NAMALWA (cell line): ENCODE measurements around the gene PRKCQ.

Source experiments
- DNase-seq: peaks from one replicate; pipeline ENCODE4 v3.0.0-alpha.2; 2015; ENCODE audit warnings: low spot score

Gene PRKCQ

GRCh38 chr10:6405713-6406112, 174.4 kb downstream of the PRKCQ start:
- no peak for DNase-seq

DNA sequence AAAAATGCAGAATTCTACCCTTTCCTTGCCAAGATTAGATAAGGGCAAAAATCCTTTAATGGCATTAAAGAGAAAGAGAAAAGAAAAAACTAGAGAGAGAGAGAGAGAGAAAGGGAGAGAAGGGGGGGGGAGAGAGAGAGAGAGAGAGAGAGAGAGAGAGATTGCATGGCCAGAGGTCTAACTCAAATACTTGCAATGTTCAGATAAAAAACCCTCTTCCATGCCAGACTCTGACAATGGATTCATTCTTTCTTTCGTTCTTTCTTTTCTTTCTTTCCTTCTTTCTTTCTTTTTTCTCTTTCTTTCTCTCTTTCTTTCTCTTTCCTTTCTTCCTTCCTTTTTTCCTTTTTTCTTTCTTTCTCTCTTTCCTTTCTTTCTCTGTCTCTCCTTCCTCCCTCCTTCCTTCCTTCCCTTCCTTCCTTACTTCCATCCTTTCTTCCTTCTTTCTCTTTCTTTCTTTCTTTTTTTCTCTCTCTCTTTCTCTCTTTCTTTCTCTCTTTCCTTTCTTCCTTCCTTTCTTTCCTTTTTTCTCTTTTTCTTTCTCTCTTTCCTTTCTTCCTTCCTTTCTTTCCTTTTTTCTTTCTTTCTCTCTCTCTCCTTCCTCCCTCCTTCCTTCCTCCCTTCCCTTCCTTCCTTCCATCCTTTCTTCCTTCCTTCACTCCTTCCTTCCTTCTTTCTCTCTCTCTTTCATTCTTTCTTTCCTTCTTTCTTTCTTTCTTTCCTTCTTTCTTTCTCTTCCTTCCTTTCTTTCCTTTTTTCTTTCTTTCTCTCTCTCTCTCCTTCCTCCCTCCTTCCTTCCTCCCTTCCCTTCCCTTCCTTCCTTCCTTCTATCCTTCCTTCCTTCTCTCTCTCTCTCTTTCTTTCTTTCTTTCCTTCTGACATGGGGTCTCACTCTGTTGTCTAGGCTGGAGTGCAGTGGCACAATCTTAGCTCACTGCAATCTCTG, 175.7 kb downstream of the PRKCQ start:
- DNase-seq, result no peak

DNA sequence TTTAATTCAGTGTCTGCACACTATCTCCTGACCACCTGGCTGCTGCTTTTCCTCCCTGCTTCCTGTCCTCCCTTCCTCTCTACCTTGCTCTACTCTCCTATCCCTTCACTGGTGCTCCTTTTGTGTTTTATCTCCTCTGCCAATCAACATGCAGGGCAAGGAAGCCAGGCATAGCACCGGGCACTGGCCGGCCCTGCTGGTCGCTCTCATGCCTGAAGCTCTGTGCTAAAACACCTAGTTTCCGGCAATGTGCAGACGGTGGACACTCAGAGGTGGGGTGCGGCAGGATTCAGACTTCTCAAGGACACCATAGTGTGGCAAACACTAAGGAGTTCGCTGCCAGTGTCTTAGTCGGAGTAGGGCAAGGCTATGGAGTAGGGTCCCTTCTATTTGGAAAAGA, 177.1 kb downstream of the PRKCQ start:
- DNase-seq, result no peak

DNA sequence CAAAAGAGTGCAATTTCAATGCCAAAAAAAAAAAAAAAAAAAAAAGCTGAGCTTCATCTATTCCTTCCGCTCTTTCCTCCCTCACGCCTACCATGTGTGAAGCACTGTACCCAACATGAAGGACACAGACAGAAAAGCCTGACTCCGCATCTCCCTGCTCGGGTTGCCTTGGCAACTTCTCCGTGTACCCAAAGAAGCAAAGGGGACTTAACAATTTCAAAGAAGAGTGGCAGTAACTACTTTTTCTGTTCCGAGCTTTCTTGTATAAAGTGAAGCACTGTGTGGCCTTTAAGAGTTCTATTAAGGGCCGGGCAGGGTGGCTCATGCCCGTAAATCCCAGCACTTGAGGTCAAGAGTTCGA, 177.7 kb downstream of the PRKCQ start:
- no peak for DNase-seq

DNA sequence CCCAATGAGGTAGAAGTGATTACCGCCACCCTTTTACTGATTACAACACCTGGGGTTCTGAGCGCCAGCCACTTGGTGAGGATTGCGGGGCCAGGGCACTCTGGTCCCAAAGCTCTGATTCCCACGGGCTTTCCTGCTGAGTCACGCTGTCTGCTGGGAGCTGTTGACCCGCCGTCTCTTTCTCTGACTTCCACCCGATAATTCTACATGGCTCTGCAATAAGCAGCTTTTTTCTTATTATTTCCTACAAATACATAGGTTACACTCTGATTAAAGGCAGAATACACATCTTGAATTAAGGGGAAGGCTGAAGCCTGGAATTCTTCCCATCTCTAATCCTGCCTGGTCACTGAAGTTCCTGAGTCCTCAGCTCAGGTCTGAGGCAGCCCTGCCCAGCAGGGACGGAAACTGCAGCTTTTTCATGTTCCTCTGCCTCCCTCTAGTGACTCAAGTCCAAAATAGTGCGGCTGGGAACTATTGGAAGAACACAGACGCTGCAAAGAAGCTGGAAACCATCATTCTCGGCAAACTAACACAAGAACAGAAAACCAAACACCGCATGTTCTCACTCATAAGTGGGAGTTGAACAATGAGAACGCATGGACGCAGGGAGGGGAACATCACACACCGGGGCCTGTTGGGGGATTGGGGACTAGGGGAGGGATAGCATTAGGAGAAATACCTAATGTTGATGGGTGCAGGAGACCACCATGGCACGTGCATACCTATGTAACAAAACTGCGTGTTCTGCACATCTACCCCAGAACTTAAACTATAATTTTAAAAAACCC, 178.3 kb downstream of the PRKCQ start:
- DNase-seq, result peak; percentile 85

- no peak for DNase-seq
Observed at GRCh38 chr10:6400821-6401465, 179.1 kb downstream of the PRKCQ start.

GRCh38 chr10:6400331-6400730, 179.7 kb downstream of the PRKCQ start:
- DNase-seq, result no peak

DNA sequence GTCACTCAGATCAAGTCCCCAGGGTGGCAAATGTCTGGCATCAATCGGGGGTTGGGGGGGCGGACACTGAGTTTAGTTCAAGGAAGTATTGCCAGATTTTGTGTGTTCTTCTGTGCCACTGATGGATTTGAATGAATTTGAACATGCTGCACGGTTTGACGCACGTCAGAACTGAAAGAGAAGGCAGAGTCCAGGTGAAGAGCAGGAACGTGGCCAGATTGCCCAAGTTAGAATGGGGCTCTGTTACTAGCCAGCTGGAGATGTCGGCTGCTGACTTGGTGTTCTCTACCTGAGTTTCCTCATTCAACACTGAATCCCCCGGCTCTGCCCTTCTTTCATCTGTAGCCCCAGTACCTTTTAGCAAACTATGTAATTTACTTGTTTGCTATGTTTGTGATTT, 180.2 kb downstream of the PRKCQ start:
- no peak for DNase-seq

GRCh38 chr10:6399231-6399741, 180.8 kb downstream of the PRKCQ start:
- no peak for DNase-seq

GRCh38 chr10:6398399-6398798, 181.7 kb downstream of the PRKCQ start:
- DNase-seq, result no peak

DNA sequence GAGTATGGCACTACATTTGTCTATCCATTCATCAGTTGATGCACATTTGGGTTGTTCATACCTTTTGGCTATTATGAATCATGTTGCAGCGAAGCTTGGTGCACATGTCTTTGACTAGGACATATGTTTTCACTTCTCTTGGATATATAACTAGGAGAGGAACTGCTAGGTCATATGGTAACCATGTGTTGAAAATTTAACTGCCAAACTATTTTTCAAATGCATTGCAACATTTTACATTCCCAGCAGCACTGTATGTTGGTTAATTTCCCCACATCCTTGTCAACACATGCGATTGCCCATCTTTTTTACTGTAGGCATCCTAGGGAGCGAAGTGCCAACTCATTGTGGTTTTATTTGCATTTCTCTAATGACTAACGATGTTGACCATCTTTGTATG, 183.4 kb downstream of the PRKCQ start:
- DNase-seq, result no peak

- DNase-seq, result no peak
Observed at GRCh38 chr10:6396226-6396625, 183.8 kb downstream of the PRKCQ start.

GRCh38 chr10:6395606-6396005, 184.5 kb downstream of the PRKCQ start:
- no peak for DNase-seq

GRCh38 chr10:6394084-6394483, 186.0 kb downstream of the PRKCQ start:
- DNase-seq, result no peak

- DNase-seq, result no peak
Observed at GRCh38 chr10:6393168-6393567, 186.9 kb downstream of the PRKCQ start.

DNA sequence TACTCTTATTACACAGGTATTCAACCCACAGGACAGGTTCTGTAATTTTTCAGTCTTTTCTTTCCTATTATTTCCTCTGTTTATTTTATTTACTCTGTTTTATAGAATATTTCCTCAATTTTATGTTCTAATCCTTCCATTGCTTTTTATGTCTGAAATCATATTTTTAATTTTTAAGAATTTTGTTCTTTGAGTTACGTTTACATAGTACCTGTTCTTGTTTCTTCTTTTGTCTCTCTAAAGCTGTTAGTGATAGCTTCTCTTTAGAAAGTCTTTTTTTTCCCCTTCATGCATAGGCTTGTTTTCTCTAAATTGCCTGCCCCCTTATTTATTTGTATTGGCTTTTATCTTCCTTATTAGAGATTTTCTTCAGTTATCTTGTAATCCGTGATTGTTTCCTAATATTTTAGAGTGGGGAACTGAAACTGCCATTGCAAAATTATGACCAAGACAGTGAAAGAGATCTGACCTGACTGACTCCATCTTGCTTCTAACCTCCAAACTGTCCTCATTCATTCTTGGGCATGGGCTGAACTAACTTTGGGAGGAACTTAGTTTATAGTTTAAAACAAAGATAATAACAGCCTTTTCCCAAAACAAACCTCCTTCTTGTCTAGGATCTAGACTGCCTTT, 189.7 kb downstream of the PRKCQ start:
- no peak for DNase-seq

DNA sequence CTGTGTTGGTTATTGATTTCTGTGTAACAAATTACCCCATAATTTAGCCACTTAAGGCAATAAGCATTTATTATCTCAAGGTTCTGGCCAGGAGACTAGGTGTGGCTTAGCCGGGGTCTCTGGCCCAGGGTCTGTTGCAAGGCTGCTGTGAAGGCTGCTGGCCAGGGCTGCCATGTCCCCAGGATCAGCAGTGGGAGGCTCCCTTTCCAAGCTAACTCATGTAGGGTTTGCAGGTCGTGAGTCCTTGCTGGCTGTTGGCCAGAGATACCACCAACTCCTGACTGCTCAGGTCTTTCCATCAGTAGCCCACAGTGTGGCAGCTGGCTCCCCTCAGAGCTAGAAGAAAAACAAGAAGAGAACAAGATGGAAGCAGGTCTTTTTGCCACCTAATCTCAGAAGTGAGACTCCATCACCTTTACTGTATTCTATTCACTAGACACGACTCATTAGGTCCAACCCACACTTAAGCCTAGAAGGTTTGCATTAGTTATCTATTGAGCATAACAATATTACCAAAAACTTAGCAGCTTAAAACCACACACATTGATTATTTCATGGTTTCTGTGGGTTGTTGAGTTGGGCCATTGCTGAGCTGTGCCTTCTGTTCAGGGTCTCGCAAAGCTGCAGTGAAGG, 191.7 kb downstream of the PRKCQ start:
- no peak for DNase-seq

DNA sequence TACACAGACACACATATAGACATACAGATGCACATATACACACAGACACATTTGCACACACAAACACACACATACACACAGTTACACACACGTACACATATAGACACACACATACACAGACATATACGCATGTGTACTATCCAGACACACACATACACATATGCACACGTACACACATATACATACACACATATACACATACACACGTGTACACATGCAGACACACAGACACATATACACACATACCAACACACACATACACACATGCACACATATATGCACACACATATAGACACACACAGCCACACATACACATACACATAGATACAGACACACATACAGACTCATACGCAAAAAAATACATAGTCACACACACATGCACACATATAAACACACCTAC, 193.1 kb downstream of the PRKCQ start:
- no peak for DNase-seq

DNA sequence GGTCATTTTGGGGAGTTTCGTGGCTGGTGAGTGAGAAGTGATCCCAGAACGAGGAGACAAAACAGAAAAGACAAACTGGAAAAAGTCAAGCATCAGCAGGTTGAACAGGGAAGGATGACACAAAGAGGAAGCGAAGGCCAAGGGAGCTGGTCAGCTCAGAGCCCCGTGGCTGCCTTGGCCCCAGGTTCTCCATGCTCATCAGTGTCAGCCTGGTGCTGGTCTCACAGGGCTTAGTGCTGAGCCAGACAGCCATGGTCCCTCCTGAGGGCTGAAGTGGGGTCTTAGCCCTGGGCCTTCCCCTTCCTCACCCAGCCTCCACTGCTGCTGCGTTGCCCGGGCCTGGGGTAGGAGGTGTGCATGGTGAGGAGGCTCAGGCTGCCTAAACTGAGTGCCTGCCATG, 193.7 kb downstream of the PRKCQ start:
- no peak for DNase-seq

DNA sequence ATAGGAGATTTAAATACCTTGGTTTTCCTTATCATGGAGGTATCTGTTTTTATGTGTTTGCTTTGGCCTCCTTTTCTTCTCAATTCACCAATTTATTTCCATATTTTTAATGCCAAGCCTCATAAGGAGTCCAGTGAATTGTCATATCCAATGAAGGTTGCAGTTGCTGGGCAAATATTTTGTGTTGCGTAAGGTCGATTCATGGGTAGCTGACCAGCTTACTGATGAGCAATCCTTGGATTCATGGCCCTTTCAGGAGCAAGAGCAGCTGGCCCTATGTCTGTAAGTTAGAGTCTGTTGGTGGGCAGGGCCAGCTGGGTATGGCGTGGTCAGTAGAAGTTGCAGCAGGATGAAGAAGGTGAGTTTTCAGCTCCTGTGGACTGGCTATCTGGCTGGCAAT, 194.4 kb downstream of the PRKCQ start:
- no peak for DNase-seq

DNA sequence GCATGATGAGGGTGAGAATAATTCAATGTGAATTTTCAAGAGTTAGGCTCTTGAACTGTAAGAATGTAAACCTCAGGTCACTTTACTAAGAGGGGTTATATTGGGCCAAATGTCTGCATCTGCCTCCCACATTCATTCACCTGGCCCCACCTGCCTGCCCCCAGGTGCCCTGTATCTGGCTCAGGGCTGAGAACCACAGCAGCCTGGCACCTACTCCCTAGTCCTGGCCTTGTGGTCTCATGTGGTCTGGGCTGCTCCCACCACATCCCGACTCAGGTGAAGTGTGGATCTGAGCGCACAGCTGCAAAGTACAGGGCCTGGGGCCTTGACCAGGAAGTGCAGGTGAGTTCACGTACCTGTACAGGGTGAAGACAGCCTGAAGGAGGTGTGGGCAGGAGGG, 195.2 kb downstream of the PRKCQ start:
- DNase-seq, result no peak

DNA sequence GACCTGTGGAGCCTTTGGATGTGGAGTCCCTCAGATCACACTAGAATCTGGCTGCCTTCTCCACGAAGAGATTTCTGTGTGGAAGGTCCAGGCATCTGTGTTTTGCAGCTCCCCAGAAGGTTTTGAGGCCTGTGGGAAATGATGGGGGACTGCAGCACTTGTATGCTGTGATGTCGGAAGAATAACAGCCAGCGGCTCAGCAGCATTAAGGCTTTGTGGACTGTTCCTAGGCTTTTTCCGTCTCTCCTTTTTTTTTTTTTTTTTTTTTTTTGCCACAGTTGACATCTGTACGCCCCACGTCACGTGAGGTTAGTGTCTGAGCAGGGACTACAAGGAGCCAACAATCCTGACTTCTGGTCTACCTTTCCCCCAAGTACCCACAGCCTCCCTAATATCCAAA, 196.0 kb downstream of the PRKCQ start:
- DNase-seq, result no peak
